Activated CD8-positive, alpha-beta memory T cell treated with anti-CD3 and anti-CD28 coated beads for 36 hours (primary cell): ENCODE data around the gene ECM1. TPM values are rescaled to one million over a fixed set of nuclear protein-coding genes. Genes with fewer than 3 reads are reported as not detected.

Source experiments
- CTCF ChIA-PET: fragments of 350-600 bp; sonication (Branson Sonifier 250); formaldehyde crosslinking; loops from one replicate; lab custom pipeline; 2021; ENCODE audit warnings: antibody characterized with exemption; lab: Charles Lee
- POLR2A ChIA-PET: fragments of 350-600 bp; sonication (Branson Sonifier 250); formaldehyde crosslinking; loops from one replicate; lab custom pipeline; 2021; ENCODE audit warnings: antibody characterized with exemption; lab: Charles Lee
- total RNA-seq, 2 experiments: library from RNA; stranded (reverse); gene quantifications; one replicate each; pipeline ENCODE4 v1.2.3, GENCODE V29; 2021

The ECM1 gene
- total RNA-seq, 2 experiments from 2014 or later: 1.3 to 1.5 TPM

DNA sequence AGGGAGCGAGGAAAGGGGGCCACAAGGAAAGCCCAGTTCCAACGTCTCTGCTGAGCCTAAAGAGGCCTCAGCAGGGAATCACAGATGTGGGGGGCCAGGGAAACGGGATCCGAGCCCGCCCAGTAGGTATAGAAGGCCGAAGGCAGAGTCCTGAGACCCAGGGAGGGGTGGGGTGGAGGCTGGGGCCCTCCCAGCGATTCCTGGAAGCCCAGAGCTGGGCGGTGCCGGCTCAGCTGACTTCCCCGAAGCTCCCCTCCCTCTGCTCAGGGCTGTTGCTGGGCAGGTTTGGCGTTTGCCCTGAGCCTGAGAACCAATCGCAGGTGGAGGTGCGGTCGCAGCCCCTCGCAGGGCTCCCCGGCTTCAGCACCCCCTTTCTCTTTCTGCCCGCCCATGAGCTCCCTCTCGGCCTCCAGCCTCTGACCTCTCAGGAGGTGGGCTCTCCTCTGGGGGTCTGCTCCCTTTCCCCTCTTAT lies 54.1 kb downstream of the ECM1 start:
- ChIA-PET CTCF (interaction anchor here (0.5 to 7.4 kb wide), 6 partner anchors 13 to 65 kb away, joined by 3 to 135 read pairs (median 16); partner anchors contain the start of gene MCL1), POLR2A (interaction anchor here (0.6 to 7.9 kb wide), 7 partner anchors 12 to 445 kb away, joined by 3 to 210 read pairs (median 5); partner anchors contain the start of genes ENSA, MCL1, MINDY1 and TARS2)

DNA sequence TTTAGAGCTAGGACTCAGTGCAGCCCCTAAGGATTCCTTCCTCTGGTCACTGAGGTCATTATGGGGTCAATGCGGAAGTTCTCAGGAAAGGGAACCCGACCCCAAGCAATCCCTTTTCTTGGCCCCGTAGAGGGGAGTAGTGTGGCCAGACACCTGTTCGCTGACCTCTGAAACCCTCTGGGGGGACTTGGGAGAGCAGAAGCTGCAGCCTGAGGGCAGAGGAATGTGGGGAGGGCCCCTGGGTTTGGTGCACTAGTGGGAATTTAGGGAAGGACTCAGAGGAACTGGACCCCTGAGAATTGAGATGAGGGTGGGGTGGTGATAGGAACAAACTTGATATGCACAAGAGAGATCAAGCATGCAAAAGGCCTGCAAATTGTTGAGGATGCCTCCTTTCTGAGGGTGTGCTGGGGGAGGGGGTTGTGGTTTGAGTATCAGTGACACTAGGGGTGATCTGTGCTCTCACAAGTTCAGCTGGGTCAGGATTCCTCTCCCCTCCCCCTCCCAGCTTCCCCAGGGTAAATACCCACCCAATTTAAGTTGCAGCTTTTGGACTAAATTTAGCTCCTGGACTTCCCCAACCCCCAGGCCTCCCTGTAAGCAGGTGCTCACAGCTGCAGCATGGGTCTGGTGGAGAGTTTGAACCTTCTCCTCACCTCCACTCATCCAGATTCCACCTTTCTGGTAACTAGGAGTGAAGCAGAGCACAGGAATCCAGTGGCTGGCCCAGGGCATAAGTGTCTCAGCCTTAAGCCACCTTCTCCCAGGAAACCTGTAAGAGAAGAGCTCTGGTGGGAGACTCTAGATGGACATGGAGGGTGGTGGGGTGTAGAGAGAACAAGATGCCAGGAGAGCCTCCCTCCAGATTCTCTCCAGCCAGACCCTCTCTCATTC lies 54.8 kb downstream of the ECM1 start:
- CTCF ChIA-PET: interaction anchor here (0.5 to 7.4 kb wide), 6 partner anchors 13 to 124 kb away, joined by 3 to 135 read pairs (median 13); partner anchors contain the start of gene MCL1
- POLR2A ChIA-PET: interaction anchor here (0.6 to 7.9 kb wide), 8 partner anchors 12 to 444 kb away, joined by 3 to 210 read pairs (median 5); partner anchors contain the start of genes ENSA, MCL1, MINDY1 and TARS2

Other genes with a start within 250 kb of the ECM1 start
- 100 to 1,000 TPM; 129 TPM for gene APH1A, start 239.1 kb upstream of the ECM1 start, total RNA-seq
- gene C1orf54, start 235.3 kb upstream of the ECM1 start, total RNA-seq: 1 to 10 TPM in 1 of 2 experiments, under 1 TPM in 1; 0.61 to 1.1 TPM
- 1 to 10 TPM; 5.2 to 7.3 TPM for gene CIART, start 225.6 kb upstream of the ECM1 start, total RNA-seq
- 10 to 100 TPM; 78.1 to 79.1 TPM for gene MRPS21, start 214.2 kb upstream of the ECM1 start, total RNA-seq
- gene PRPF3, start 186.6 kb upstream of the ECM1 start, total RNA-seq: 10 to 100 TPM; 66.5 to 68.9 TPM
- gene RPRD2, start 144.0 kb upstream of the ECM1 start, total RNA-seq: 10 to 100 TPM; 20.1 to 20.4 TPM
- gene TARS2, start 20.7 kb upstream of the ECM1 start, total RNA-seq: 10 to 100 TPM; 53.5 to 56.2 TPM
- gene FALEC, start 7.6 kb downstream of the ECM1 start, total RNA-seq: under 1 TPM in 1 of 2 experiments, not detected in 1; 0.55 TPM
- gene ADAMTSL4, start 41.3 kb downstream of the ECM1 start, total RNA-seq: not detected
- 100 to 1,000 TPM; 211 to 215 TPM for gene MCL1, start 71.5 kb downstream of the ECM1 start, total RNA-seq
- 100 to 1,000 TPM; 245 to 251 TPM for gene ENSA, start 121.5 kb downstream of the ECM1 start, total RNA-seq
- gene GOLPH3L, start 189.0 kb downstream of the ECM1 start, total RNA-seq: 10 to 100 TPM; 15.4 to 18.8 TPM
- gene HORMAD1, start 212.8 kb downstream of the ECM1 start, total RNA-seq: not detected